GM21515 (cell line): ENCODE measurements around the gene PLA2G4F.

ENCODE experiments used
- ATAC-seq: cut with Tn5 transposase; IDR thresholded peaks from one replicate; pipeline ENCODE4 v1.9.1; 2021; ENCODE audit not compliant: unreplicated experiment

PLA2G4F gene

GRCh38 chr15:42134617-42135245 is 21.7 kb downstream of the PLA2G4F start:
- no peak for ATAC-seq

GRCh38 chr15:42133886-42134502 is 22.4 kb downstream of the PLA2G4F start:
- no peak for ATAC-seq

GRCh38 chr15:42133356-42133755 is 23.1 kb downstream of the PLA2G4F start:
- no peak for ATAC-seq

- no peak for ATAC-seq
Measured at GRCh38 chr15:42131826-42132806, 24.3 kb downstream of the PLA2G4F start.

GRCh38 chr15:42131006-42131405 is 25.4 kb downstream of the PLA2G4F start:
- no peak for ATAC-seq

- no peak for ATAC-seq
Measured at GRCh38 chr15:42130246-42130986, 26.0 kb downstream of the PLA2G4F start.

- ATAC-seq = no peak
Measured at GRCh38 chr15:42129364-42129763, 27.1 kb downstream of the PLA2G4F start.

- no peak for ATAC-seq
Measured at GRCh38 chr15:42128476-42128875, 28.0 kb downstream of the PLA2G4F start.

GRCh38 chr15:42123546-42123945 is 32.9 kb downstream of the PLA2G4F start:
- ATAC-seq = no peak

GRCh38 chr15:42121682-42122081 is 34.8 kb downstream of the PLA2G4F start:
- ATAC-seq = no peak

GRCh38 chr15:42121021-42121420 is 35.4 kb downstream of the PLA2G4F start:
- no peak for ATAC-seq

- no peak for ATAC-seq
Measured at GRCh38 chr15:42120285-42120684, 36.2 kb downstream of the PLA2G4F start.

GRCh38 chr15:42119446-42119760 is 37.0 kb downstream of the PLA2G4F start:
- no peak for ATAC-seq

- no peak for ATAC-seq
Measured at GRCh38 chr15:42118650-42119445, 37.6 kb downstream of the PLA2G4F start.

GRCh38 chr15:42111924-42112323 is 44.5 kb downstream of the PLA2G4F start:
- no peak for ATAC-seq

GRCh38 chr15:42110367-42110766 is 46.1 kb downstream of the PLA2G4F start:
- ATAC-seq = no peak

- no peak for ATAC-seq
Measured at GRCh38 chr15:42108806-42109205, 47.6 kb downstream of the PLA2G4F start.

- ATAC-seq = no peak
Measured at GRCh38 chr15:42108189-42108588, 48.2 kb downstream of the PLA2G4F start.

GRCh38 chr15:42107473-42107872 is 49.0 kb downstream of the PLA2G4F start:
- ATAC-seq = no peak

GRCh38 chr15:42106288-42106687 is 50.1 kb downstream of the PLA2G4F start:
- no peak for ATAC-seq
